Measurements from ENCODE around the gene ACTL10.

The ACTL10 gene

GRCh38 chr20:33648396-33649004 is 18.2 kb upstream of the ACTL10 start:
- no peak for DNase-seq (ENCODE audit: low read depth in 4 of 4, low spot score in 1 of 4)

GRCh38 chr20:33649201-33649681 is 17.5 kb upstream of the ACTL10 start:
- DNase-seq (ENCODE audit: low read depth in 4 of 4, low spot score in 1 of 4) = no peak

GRCh38 chr20:33650111-33650752 is 16.5 kb upstream of the ACTL10 start:
- no peak for DNase-seq (ENCODE audit: low read depth in 4 of 4, low spot score in 1 of 4)

GRCh38 chr20:33650753-33651561 is 15.8 kb upstream of the ACTL10 start:
- DNase-seq (ENCODE audit: low read depth in 4 of 4, low spot score in 1 of 4) = no peak

GRCh38 chr20:33651562-33652048 is 15.1 kb upstream of the ACTL10 start:
- no peak for DNase-seq (ENCODE audit: low read depth in 4 of 4, low spot score in 1 of 4)

- no peak for DNase-seq (ENCODE audit: low read depth in 4 of 4, low spot score in 1 of 4)
These were observed 13.4 kb upstream of the ACTL10 start for GRCh38 chr20:33653218-33653899.

- no peak for DNase-seq (ENCODE audit: low read depth in 4 of 4, low spot score in 1 of 4)
These were observed 12.7 kb upstream of the ACTL10 start for GRCh38 chr20:33653900-33654596.

- no peak for DNase-seq (ENCODE audit: low read depth in 4 of 4, low spot score in 1 of 4)
These were observed 12.0 kb upstream of the ACTL10 start for GRCh38 chr20:33654680-33655161.

- DNase-seq (ENCODE audit: low read depth in 4 of 4, low spot score in 1 of 4) = no peak
These were observed 11.6 kb upstream of the ACTL10 start for GRCh38 chr20:33655164-33655563.

- no peak for DNase-seq (ENCODE audit: low read depth in 4 of 4, low spot score in 1 of 4)
These were observed 10.5 kb upstream of the ACTL10 start for GRCh38 chr20:33656010-33656782.

- no peak for DNase-seq (ENCODE audit: low read depth in 4 of 4, low spot score in 1 of 4)
These were observed 9.7 kb upstream of the ACTL10 start for GRCh38 chr20:33656783-33657703.

- no peak for DNase-seq (ENCODE audit: low read depth in 4 of 4, low spot score in 1 of 4)
These were observed 9.0 kb upstream of the ACTL10 start for GRCh38 chr20:33657704-33658095.

- no peak for DNase-seq (ENCODE audit: low read depth in 4 of 4, low spot score in 1 of 4)
These were observed 8.2 kb upstream of the ACTL10 start for GRCh38 chr20:33658510-33658909.

GRCh38 chr20:33658929-33659328 is 7.8 kb upstream of the ACTL10 start:
- DNase-seq (ENCODE audit: low read depth in 4 of 4, low spot score in 1 of 4) = no peak

GRCh38 chr20:33659341-33660034 is 7.3 kb upstream of the ACTL10 start:
- DNase-seq (ENCODE audit: low read depth in 4 of 4, low spot score in 1 of 4) = no peak

GRCh38 chr20:33660035-33660684 is 6.6 kb upstream of the ACTL10 start:
- no peak for DNase-seq (ENCODE audit: low read depth in 4 of 4, low spot score in 1 of 4)

GRCh38 chr20:33660685-33661058 is 6.1 kb upstream of the ACTL10 start:
- DNase-seq (ENCODE audit: low read depth in 4 of 4, low spot score in 1 of 4) = no peak

GRCh38 chr20:33662172-33662571 is 4.6 kb upstream of the ACTL10 start, which contains the start of gene C20orf144:
C20orf144 (plus strand) TSS chr20:33662327; CDS start chr20:33662346, 19 bp downstream.
- DNase-seq (ENCODE audit: low read depth in 4 of 4, low spot score in 1 of 4) = no peak
